GM18511 (cell line): ENCODE results near the gene B3GLCT.

ENCODE experiments used
- ATAC-seq: cut with Tn5 transposase; IDR thresholded peaks from one replicate; pipeline ENCODE4 v1.9.1; 2021; ENCODE audit warnings: mild to moderate bottlenecking, moderate library complexity; ENCODE audit not compliant: unreplicated experiment

Gene B3GLCT

DNA sequence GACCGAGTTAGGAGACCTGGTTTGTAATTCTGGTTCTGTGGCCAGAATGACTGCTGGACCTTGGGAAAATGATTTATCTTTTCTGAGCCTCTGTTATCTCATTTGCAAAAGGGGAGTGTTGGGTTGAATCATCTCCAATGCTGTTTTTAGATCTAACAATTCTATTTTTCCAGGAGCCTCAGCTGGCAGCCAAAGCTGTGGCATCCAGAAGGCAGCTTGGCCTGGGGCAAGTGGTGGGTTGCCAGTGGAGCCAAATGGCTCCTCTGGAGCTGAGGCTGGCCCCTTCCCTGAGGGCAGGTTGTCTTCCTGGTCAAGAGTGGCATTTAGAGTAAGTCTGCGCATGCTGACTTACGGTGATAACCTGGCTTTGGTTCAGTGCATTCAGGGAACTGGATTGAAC, 21.3 kb downstream of the B3GLCT start:
- ATAC-seq: no peak

DNA sequence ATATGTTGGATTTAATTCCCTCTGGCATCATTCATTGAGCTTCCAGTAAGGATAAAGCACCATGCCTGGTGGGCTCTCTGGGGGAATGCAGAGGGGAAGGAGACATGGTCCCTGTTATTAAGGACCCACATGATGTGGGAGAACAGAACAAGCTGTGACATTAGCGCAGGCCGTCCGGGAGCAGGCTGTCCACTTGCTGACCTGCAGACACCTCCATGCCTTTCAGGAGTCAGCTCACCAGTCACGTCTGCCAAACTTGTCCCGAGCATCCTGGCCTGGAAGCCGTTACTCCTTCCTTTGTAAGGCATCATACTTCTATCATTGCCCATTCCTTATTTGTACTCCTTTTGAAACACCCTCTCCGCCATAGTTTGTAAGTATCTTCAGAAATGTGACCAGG, 23.4 kb downstream of the B3GLCT start:
- no peak for ATAC-seq

DNA sequence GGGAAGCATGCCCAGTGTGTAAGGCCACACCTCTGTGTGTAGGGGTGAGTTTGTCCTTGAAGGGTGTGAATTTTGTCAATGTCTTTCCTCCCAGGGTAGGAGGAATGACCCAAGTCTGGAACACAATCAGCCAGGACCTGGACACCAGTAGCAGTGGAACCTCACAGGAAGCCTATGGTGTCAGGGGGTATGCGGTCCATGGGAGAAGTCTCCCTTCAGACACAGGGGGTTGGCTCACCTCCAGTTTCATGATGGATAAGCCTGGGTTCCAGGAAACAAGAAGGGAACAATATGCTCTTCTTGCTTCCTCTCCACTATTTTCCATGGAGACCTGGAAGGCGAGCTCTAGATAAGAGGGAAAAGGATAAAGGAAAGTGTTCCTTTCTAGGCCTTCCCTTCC, 23.9 kb downstream of the B3GLCT start:
- ATAC-seq: no peak

DNA sequence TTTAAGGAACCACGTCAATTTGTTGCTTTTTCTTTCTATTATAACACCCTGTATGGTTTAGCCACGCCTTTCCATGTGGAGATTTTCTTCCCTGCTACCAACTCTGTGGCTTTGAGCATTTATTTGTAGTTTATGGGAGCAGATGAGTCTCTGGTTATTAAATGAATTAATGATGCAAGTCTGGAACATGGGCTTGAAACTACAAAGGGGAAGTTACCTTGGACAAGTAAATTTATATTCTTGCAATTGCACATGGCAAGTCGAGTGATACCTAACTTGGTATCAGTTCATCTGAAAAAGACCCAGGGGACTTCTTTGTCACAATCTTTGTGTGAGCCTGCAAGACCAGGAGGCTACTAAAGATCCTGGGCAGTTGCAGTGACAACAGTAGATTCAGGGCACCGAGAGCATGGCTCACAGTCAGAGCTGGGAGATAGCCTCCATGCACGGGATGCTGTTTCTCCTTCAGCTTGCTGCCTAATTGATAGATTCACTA, 24.4 kb downstream of the B3GLCT start:
- peak; percentile 55 for ATAC-seq

DNA sequence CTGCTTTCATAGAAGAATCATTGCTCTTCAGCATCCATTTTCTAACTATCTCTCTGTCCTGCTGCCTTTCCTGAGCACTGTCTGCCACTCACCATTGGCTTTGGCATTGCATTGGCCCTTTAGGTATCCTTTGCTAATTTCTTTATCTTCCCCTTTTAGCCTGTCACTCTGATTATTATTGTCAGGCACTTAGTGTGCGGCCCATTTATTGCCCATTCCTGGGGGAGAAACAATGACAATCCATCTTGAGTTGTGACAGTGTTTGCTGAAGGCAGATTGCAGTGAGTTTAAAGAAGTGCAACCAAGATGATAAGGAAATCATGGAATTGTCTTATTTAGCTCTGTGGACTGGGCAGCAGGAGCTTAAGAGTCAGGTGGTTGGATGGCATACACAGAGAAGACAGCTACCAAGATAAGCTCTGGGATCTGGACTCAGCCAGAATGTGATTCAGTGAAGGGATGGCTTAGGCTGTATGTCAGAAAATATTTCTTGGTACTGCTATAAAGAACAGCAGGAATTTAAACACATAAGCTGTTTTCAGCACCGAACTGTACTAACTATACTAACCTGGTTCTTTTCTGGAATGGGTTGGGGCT, 25.3 kb downstream of the B3GLCT start:
- ATAC-seq: no peak

DNA sequence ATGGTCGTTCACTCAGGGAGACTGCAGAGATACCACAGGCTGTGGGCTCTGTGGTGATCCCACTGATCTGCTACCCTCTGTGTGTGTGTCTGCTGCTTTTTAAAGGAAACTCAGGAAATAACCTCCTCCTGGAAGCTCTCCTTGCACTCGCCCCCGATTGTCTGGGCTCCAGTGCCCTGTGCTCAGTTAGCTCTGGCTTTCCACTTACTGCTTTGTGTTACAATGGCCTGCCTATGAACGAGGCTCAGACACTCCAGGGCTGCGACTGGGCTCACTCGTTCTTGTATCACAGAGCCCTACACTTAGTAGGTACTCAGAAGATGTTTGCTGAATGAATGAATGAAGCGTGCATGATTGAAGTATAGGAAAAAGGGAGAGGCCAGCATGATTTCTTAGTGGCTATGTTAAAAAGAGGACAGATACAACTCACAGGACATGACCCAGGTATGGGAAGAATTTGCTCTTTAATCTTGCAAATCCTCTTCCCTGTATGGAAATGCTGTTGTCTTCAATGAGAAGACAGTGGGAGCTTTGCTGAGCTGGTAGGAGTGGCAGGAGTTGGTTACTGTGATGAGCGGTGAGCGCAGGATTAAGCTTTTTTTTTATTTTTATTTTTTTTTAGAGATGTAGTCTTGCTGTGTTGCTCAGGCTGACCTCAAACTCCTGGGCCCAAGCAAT, 26.4 kb downstream of the B3GLCT start:
- ATAC-seq: no peak

DNA sequence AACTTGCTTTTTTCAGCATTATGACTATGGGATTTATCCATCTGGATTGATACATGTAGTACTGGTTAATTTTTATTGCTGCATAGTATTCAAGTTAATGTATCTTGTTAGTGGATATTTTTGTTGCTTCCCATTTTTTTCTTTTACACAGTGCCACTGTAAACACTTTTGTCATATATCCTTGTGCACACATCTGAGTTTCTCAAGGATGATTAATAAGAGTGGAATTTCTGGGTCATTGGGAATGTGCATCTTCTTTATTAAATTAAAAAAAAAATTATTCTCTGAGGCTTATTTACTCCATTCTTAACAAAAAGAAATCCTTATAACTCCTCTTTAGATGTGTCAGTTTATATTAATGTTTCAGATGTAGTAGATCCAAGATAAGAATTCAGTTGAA, 27.3 kb downstream of the B3GLCT start:
- no peak for ATAC-seq

DNA sequence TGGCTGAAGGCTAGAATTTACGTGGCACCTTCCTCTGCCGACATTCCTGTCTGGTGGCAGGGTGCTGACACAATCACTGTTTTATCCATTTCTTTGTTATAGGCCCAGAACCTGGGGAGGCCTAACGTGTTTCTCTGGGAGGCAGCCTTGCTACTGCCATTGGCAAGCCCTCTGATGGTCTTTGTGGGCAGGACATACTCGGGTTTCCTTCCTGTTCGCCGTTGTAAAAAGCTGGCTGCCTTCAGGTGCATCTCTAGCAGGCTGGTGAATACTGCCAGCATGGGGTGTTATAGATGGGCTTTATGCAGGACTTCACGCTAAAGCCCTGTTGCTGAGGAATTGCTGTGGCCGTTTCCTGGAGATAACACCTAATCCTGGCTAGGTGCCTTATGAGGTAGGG, 28.1 kb downstream of the B3GLCT start:
- ATAC-seq: no peak

DNA sequence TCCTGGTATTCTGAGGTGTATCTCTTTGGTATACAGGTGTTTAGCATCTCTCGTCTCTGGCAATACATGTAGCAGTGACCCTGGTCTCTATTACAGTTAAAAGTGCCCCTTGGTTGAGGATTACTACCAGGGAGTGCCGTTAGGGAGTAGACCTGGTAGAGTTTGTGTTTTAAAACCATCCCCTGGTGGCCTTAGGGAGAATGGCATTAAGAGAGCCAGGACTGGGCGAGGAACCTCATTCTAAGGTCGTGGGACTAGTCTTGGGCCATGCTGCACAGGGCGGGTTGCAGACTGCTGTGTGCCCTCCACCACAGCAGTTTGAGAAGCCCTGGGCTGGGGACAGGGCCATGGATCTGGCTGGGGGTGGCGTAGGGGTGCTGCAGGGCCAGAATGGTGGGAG, 35.0 kb downstream of the B3GLCT start:
- ATAC-seq: no peak

DNA sequence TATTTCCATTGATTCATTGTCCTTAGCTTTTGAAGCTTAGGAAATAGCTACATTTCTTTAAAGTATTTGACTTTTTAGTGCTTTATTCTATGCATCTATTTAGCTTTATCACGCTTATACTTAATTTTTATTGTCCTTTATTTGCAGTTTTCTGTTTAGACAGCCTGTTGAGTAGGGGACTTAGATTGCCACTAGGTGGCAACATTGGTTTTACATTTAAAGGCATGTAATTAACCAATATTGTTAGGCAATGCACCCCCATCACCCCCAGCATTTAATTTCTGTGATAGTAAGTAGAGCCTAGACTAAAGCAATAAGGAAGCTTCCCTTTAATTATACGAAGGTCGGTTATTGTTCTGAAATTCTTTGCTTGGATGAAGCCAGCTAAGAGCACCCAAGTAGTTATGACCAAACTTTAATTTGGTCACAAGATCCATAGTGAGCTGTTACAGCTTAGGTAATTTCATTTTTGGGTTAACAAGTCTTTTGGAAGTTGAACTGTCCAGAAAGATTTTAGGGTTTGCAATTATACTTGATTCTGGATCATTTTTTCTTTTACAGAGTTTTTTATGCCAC, 36.5 kb downstream of the B3GLCT start:
- ATAC-seq: no peak

DNA sequence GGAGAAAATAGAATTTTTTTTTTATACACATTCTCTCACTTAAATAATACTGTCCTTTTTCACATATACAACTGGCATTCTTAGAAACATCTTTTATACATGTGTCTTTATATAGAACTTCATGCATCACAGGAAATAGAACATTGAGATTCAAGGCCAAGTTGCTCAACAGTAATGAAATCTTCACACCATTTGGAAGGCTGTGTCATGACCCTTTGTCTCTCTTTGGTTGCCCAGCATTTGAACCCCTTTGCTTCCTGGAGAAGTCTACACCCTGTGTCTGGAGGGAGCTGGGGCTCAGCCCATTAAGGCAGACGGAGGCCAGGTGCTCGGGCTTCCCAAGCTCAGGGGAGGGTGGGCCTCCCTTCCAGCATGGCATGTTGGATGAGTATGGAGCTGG, 41.1 kb downstream of the B3GLCT start:
- ATAC-seq: no peak

DNA sequence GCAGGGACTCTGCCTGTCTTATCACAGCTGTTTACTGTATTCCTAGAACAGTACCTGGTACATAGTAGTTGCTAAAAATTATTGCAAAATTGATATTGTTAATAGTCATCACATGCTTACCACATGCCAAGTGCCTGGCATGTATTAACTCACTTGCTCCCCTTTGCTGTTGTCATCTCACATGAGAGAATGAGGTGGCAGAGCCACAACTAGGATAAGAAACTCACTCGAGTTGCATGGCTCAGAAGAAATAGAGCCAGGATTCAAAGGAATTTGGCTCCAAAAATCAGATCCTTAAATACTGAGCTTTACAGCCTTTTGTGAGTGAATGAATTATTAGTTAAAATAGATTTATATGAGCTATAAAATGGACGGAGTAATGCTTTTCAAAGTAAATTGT, 42.6 kb downstream of the B3GLCT start:
- ATAC-seq: no peak

DNA sequence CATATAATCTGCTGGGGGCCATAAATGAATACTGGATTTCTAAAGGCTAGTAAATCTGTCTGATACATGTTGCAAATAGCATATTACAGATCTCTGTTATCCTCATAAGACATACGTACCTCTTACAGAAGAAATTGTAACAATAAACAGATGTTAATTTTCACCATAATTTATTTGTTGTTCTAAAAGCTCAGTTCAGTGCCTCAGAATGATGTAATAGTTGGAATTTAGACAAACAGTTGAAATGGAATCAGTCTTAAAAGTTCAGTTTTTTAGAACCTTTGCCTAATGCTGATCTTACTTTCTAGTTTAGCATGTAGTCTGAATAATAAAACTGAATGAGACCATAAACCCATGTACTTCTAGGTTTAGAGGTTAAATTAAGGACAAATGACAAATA, 43.1 kb downstream of the B3GLCT start:
- ATAC-seq: no peak

DNA sequence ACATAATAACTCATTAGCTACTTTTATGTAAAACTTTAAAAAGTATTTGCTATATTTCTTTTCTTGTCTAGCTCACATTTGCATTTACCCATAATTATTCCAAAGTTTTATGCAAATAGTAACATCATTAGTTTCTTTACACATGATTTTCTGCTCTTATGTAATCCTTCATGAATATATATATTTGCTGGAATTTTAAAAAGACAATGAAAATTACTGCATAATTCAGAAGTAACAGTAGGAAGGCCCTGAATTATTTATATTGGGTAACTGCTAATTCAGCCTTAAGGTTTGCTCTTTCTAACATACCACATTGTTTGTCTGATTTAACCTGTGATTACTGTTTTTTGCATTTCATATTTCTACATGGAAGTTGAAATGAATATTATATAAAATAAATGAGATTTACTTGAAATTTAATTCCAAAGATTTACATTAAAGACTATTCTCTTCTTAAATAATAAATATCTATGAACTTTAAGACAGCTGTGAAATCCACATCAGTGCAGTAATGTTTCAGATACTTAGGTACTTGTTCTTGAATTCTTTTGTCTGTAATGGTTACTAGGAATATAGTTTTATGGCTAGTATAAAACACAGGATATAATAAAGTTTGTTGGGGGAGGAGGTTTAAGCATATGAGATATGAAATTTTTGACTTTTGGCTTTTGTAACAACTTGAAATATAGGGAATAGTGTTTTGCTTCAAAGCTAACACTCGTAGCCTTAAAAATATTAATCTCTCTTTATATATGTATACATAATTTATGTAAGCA, 46.0 kb downstream of the B3GLCT start:
- no peak for ATAC-seq

DNA sequence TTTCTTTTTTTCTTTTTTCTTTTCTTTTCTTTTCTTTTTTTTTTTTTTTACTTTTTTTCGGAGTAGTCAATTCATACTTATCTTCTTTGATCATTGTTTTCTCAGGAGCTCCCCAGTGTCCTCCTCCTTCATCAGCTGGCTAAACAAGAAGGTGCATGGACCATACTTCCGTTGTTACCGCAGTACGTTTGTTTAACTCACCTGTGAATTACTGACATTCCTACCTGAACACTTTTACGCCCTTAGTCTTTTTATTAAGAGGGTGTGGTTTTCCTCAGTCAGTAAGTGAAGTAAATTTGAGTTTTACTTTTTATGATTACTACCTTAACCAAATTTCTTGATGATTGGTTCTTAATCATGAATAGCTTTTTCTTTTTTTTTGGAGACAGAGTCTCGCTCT, 47.1 kb downstream of the B3GLCT start:
- no peak for ATAC-seq

DNA sequence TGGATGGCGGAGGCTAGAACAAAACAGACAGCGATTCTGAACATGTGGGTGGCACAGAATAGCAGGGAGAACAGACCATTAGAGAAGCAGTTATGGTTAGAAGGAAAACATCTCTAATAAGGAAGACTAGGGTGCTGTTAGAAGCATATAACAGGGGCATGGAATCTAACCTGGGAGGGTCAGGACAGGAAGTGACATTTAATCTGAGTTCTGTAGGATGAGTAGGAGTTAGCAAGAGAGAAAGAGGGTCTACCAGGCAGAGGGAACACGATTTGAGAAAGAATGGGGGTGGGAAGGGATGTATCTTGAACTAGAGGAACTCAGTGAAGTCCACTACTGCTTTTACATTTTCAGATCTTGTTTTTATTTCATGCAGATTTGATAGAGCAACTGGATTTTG, 48.6 kb downstream of the B3GLCT start:
- ATAC-seq: no peak

DNA sequence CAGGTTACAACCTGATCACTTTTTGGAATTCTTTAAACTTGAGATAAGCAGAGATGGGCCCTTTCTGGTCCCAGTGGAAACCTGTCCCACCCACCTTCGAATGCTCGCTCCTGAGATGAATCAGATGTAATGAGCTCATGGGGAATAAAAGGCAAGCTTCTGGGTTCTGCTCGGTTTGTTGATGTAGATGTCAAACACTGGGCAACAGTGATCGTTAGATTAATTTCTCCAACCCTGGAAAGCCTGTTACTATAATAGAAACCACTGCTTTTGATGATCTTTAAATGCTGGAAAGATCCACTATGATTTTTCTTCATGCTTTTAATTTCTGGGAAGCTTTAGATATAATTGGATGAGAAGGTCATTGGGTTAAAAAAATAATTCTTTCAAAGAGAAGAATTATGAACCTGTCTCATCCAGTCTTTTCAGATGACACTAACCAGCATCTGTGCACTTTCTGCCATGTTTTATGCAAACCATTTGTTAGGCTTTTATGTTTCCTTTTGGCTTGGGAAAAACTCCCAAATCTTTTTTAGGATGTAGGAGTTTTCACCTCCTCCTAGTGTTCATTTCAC, 49.3 kb downstream of the B3GLCT start:
- no peak for ATAC-seq

DNA sequence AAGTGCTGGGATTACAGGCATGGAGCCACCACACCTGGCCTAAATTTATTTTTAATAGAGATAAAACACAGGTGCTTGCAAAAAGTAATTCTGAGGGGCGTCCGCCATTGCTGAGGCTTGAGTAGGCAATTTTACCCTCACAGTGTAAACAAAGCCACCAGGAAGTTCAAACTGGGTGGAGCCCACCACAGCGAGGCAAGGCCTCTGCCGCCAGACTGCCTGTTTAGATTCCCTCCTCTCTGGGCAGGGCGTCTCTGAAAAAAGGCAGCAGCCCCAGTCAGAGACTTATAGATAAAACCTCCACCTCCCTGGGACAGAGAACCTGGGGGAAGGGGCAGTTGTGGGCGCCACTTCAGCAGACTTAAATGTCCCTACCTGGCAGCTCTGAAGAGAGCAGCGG, 50.7 kb downstream of the B3GLCT start:
- no peak for ATAC-seq

DNA sequence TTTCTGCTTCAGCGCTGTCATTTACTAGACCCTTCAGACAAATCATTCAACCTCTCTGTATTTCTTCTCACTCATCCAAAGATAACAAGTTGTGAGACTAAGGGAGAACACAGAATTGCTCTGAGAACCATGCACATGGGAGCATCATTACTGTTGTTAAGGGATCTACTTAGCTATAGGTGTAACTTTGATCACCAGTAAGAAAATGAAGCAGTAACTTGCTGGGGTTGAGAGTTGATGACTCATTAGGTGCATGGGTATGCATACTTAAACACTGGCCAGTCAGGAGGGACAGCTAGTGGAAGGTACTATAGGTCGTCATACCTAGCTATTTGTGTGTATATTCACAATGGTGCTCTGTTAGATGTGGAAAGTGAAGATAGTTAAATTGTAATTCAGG, 61.5 kb downstream of the B3GLCT start:
- no peak for ATAC-seq

DNA sequence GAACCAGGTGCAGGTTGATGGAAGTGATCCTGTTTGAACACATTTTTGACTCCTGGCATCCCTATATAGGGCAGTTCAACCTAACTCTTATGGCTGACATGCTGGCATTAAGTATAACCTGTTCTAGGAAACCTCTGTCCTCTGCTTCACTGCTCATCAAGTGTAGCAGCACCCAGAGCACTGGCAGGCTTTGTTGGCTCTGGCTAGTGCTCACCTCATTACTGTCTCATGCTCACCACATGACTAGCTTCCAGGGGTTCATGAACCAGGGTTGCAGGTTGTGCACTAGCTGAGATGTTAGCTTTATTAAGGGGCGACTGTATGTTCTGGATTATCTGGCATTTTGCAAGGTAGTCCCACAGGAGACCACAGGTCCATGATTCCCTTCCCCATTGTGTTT, 63.6 kb downstream of the B3GLCT start:
- ATAC-seq: no peak

DNA sequence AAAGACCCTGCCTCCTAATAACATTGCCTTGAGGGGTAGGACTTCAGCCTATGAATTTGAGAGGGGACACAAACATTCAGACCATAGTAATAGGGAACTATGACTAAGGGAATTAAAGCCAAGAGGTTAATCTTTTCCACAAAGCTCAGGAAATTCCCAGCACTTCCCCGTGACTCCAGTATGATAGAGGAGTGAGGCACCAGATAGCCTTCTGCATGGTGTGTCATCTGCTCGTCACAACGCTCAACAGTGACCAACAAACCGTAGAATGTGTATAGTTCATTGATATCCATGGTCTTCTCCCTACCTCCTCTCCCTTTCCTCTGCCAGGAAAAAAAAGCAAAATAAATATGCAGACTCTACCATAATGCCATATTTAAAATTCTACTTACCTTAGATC, 64.4 kb downstream of the B3GLCT start:
- no peak for ATAC-seq
